HG02798 (cell line): ENCODE results near the gene ERC1.
"Not testable (repeated sequence)": the region's sequence is repeated elsewhere in the genome, so short reads cannot be mapped to it uniquely, and the experiment has no call there.

Source experiments
- ATAC-seq: cut with Tn5 transposase; IDR thresholded peaks from one replicate; pipeline ENCODE4 v1.9.1; 2021; ENCODE audit warnings: mild to moderate bottlenecking; ENCODE audit not compliant: unreplicated experiment, poor library complexity

Gene ERC1

DNA sequence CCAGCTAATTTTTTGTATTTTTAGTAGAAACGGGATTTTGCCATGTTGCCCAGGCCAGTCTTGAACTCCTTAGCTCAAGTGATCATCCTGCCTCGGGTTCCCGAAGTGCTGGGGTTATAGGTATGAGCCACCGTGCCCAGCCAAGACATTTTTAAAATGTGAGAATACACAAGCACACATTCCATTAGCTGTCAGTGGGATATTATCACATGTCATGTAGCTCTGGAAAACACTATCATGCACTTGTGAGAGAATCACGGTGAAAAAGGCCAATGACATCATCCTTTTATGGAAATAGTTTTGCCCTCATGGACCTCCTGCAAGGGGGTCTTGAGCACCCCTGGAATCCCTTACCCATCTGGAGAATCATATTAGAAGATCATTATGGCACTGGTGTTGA is 28.3 kb downstream of the ERC1 start:
- no peak for ATAC-seq

DNA sequence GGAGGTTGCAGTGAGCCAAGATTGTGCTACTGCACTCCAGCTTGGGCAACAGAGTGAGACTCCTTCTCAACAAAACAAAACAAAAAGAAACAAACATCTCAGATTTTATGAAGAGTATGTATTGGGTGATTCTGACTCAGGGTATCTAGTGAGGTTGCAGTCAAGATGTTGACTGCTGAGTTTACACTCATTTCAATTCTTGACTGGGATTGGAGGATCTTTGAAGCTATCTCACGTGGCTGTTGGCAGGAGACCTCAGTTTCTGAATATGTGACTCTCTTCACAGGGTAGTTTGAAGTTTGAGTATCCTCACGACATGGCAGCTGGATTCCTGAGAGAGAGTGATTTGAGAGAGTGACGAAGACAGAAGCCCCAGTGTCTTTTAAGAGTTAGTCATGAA is 29.4 kb downstream of the ERC1 start:
- no peak for ATAC-seq

DNA sequence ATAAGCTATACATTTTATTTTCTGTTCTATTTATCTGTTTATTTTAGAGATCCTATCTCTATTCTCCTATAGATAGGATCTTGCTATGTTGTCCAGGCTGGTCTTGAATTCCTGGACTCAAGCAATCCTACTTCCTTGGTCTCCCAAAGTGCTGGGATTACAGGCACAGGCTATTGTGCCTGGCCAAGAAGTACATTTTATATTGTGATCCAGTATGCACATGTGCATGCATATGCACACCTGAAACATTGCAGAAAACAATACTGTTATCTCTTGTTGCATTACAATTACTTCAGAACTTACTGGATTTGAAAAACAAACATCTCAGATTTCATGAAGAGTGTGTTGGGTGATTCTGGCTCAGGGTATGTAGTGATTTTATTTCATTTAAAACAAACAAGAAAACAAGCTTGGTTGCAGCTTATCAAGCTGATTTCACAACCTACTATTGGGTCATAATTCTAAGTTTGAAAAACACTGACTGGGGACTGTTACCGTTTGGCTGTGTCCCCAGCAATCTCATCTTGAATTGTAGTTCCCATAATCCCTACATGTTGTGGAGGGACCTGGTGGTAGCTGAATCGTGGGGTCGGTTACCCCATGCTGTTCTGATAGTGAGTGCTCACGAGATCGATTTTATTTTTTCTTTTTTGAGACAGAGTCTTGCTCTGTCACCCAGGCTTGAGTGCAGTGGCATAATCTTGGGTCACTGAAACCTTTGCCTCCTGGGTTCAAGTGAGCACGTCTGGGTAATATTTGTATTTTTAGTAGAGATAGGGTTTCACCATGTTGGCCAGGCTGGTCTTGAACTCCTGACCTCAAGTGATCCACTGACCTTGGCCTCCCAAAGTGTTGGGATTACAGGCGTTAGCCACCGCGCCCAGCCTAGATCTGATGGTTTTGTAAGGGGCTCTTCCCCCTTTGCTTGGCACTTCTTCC is 31.3 kb downstream of the ERC1 start:
- ATAC-seq, result no peak

DNA sequence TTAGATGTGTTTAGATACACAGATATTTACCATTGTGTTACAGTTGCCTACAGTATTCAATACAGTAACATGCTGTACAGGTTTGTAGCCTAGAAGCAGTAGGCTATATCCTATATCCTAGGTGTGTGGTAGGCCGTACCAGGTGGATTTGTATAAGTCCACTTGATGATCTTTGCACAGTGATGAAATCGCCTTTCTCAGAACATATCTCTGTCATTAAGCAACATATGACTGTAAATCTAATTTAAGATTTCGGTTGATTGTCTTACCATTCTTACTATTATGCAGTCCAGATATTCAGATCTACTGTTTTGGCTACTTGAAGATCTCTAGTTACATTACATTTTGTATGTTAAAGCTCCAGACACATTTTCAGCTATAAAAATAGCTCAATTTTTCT is 39.8 kb downstream of the ERC1 start:
- ATAC-seq, result no peak

DNA sequence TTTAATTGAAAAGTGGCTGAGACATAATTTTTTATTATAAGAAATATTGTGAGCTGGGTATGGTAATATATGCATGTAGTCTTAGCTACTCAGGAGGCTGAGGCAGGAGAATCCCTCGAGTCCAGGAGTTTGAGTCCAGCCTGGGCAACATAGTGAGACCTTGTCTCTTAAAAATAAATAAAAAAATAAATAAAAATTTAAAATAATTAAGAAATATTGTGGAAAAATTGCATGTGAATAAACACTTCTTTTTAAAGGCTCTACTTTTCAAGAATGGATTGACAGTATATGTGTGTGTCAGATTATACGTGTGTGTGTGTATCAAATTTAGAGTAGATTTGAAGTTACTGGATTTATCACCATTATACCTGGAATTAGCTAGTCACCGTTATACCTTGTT is 43.2 kb downstream of the ERC1 start:
- no peak for ATAC-seq

DNA sequence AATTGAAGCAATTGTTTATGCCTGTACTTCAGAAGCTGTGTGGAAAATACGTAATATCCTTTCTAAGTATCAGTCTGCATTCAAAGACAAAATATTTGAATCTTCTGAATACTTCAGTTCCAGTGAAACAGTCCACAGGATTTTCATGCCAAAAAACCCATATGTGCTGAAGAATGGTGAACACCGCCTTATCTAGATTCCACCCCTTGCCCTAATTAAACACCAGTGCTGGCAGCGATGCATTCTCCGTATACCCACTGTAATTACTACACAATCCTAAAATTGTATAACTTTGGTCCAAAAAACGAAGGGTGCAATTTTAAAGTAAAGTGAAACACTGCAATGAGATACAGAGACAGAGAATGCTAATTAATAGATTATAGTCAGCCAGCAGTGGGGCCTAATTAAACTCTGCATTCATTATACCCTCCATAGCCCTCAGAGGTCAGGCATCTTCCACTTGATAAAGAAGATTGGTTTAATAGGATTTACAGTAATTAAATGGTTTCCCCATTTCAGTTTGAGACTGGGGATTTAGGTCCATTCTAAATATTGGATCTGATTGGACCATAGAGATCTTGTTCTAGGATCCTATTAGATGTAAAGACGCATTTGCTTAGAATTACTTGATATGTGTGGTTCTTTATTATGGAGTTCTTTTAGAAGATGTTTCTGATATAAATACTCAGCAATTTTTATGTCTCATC is 43.9 kb downstream of the ERC1 start:
- no peak for ATAC-seq

DNA sequence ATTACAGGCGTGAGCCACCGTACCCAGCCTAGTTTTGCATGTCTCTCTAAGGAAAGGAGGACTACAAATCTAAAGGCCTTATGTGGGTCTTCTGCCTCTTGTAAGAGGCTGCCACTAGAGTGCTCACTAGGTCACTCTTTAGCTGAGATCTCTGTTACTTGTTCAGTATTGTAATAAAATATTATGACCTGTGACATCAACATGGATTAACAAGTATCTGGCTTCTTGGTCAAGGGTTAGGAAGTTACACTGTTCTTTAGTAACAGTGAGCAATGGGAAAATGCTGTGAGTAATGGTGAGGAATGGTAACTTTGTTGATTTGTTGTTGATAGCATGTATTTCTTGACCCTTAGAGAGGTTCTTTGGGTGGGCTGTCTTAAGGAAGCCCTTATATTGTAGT is 50.5 kb downstream of the ERC1 start:
- ATAC-seq, result no peak

DNA sequence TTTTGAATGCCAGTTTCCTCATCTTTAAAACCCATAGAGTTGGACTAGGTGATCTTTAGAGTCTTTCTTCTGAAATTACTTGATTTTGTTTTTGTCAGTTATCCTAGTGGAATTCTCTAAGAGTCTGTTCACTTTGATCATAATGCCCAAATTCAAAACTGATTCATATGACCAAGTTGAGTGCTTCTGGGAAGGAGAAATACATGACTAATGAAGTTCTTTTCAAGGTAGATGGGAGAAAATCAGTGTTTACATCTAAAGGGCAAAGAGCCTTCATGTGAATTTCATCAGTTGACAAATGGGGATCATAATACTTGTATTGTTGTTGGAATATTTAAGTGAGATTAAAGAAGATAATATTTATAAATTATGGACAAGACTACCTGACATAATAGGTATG is 53.2 kb downstream of the ERC1 start:
- ATAC-seq, result no peak

DNA sequence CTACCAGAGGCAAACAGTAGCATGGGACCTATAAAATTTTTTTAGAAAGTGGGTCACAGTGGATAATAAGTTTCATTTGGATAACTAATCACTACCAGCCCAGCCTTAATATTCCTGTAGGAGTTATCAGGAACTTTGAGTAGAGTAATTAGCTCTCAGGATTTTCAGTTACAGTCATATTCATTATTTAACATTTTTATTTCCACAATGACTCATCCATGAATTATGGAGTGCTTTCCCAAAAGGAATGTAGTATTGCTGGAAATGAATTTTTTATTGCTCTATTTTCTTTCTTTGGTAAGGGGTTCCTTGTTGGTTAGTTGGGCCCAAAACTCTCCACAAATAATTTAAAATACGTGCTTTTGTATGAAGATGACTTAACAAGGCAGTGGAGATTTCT is 53.7 kb downstream of the ERC1 start:
- no peak for ATAC-seq

DNA sequence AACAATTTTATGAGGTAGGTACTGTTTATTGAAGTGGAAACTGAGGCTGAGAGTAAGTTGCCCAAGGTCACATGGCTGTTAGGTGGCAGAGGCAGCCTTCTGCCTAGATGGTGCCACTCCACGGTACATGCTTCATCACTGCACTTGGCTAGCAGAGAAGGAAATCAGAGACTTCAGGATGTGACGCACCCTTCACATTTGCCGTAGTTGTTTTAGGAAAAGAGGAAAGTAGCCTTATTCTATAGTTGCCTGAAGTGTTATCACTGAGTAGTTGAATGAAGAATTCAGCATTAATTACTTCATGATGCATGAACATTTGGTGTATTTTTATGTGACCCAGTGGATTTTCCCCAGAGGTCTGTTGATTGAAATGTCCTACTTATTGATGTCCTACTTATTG is 55.7 kb downstream of the ERC1 start:
- ATAC-seq, result no peak

DNA sequence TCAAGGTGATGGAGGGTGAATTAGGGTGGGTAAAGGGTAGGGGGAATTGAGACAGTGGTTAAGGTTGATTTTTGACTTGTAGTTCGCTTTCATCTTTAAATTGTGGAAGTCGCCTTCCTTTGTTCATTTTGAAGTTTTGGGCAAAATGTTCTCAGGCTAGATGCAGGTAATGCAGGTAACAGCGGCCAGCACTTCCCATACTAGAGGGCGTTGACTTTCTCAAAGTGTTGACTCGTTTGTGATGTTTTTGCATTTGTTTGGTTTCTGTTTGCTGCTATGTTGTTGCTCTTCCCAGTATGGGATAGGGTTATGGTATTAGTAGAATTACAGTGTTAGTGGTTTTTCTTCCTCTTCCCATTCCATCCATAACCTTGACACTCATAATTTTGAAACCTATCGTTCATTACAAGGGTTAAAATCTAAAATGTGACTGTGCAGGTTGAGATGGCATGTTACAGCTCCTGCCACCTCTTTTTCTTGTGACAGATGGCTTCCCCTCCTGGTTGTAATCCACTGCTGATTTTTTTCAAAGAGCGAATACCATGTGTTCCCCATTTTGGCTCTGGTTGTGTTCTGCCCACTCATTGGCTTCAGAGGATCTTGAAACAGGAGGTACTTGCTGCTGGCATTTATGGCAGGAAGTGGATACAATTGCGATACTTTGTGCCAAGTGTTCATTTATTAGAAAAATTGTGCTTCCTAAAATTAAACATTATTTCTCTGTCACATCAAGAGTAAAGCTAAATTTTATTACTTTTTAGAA is 57.1 kb downstream of the ERC1 start:
- ATAC-seq, result no peak

DNA sequence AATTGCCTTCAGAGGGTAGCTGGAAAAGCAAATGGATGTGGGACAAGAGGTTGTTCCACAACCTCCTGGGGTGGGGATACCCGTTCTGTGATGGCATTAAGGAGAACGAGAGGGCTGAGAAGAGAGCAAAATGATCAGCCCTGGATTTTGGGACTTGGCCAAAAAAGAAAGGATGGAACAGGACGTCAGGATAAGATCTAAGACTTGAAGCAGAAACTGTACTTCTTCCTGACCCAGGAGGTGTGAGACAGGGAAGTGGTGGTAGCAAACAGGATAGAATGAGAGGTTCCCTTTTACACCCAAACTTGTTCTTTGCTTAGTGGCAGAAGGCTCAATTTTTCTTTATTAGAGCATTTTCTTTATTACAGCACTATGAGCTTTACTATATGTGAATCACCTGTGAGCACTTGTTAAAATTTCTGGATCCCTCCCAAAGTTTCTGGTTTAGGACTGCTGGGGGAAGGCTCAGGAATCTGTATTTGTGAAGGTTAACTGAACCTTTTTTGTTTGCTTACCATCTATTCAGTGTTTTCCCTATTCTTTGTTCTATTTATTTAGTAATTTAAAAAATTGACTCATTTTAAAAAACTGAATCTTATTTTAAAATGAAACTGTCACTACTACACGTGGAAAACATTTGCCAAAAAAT is 59.2 kb downstream of the ERC1 start:
- no peak for ATAC-seq

DNA sequence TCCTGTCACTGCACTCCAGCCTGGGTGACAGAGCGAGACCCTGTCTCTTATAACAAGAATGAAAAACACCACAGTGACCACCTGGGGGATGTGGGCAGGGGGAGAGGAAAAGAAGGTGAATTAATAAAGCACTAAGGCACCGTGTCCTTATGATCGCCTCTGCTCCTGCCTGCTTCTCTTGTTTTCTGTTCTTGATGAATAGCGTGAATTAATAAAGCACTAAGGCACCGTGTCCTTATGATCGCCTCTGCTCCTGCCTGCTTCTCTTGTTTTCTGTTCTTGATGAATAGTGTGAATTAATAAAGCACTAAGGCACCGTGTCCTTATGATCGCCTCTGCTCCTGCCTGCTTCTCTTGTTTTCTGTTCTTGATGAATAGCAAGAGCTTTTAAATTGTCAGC is 60.6 kb downstream of the ERC1 start:
- ATAC-seq, result not testable (repeated sequence)

DNA sequence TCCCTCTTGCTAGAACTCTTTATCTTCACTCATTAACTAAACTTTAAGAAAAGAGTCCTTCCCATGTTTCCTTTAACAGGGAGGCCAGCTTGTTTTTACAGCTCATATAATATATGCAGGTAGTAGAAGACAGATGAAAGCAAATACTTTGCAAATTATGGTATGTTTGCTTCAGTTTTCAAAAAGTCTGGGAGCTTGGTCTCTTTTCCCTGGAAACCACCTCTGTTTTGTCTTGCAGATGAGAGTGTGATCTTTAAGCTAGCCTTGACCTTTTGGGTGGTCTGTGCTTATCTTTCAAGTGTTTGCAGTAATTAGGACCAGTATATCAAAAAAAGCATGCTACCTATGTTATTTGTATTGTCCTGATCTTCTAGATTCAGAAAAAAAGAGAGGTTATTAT is 62.7 kb downstream of the ERC1 start:
- no peak for ATAC-seq

DNA sequence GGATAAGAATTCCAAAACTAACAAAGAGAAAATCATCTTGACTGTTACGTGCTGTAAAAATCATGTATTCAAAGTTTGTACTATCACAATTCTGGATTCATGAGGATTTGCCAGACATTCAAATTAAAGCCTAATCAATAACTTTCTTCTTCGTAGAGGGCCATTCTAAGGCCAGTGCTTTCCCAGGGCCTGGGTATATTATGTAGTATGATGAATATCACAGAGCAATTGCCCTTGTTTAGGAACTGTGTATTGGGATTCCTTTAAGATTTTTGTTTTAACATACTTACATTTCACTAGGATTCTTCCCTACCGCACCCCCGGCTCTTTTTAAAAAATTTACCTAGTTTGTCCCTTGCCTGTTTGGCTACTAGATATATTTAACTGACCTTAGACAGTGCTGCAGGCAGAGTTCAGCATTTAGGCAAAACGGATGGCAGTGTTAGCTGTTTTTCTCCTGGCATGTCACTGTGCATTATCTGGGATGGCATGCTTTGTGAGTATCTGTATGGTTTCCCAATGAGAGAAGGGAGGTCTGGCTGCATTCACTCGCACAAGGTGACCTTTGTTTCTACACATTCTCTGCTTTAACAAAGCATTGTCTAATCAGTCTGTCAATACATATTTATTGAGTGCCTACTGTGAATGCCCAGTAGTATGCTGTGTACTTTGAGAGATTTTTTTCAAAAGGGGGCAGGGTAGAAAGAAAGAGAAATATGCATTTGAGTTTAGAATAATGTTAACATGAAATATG is 63.3 kb downstream of the ERC1 start:
- no peak for ATAC-seq

DNA sequence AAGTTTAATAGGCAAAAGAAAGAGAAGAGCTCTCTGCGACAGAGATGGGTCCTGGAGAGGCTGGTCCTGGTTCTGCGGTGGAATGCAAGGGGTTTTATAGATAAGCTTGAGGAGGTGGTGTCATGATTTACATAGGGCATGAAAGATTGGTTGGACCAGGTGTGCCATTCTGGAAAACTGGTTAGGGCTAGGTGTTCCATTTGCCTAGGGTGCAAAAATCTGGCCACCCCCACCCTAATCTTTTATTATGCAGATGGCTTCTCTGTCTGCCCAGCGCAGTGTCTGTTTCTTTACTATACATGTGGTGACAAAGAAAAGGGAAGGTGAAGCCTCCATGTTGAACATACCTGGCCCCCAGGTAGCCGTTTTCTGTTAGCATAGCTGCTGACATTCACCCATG is 65.4 kb downstream of the ERC1 start:
- ATAC-seq, result no peak

DNA sequence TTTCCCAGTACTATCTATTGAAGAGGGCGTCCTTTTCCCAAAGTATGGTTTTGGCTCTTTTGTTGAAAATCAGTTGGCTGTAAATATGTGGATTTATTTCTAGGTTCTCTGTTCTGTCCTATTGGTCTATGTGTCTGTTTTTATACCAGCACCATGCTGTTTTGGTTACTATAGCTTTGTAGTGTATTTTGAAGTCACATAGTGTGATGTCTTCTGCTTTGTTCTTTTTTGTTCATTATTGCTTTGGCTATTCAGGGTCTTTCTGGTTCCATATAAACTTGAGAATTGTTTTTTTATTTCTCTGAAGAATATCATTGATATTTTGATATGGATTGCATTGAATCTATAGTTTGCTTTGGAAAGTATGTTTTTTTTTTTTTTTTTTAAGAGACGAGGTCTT is 67.4 kb downstream of the ERC1 start:
- no peak for ATAC-seq

DNA sequence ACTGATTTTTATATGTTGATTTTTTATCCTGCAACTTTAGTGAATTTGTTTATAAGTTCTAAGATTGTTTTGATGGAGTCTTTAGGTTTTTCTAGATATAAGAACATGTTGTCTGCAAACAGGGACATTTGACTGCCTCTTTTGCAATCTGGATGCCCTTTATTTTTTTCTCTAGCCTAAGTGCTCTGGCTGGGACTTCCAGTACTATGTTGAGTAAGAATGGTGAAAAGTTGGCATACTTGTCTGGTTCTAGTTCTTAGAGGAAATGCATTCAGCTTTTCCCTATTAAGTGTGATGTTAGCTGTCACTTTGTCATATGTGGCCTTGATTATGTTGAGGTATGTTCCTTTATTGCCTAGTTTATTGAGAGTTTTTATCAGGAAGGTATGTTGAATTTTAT is 68.1 kb downstream of the ERC1 start:
- no peak for ATAC-seq

DNA sequence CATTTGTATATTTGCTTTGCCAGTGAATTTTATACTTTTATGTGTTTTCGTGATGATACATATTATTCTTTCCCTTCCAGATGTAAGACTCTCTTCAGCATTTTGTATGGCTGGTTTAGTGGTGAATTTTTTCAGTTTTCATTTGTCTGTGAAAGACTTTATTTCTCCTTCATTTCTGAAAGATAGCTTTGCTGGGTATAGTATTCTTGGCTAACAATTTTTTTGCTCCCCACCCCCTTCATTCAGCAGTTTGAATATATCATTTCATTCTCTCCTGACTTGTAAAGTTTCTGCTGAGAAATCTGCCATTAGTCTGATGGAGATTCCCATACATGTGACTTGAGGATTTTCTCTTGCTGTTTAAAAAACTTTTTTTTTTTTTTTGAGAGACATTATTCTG is 72.8 kb downstream of the ERC1 start:
- ATAC-seq, result no peak

DNA sequence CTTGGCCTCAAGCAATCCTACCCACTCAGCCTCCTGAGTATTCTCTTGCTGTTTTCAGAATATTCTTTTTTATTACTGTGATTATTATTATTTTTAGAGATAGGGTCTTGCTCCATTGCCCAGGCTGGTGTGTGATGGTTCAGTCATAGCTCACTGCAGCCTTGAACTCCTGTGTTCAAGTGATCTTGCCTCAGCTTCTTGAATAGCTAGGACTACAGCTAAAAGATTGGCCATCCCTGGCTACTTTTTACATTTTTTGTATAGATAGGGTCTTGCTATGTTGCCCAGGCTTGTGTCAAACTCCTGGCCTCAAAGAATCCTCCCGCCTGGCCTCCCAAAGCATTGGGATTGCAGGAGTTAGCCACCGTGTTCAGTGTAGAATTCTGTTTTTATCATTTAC is 73.3 kb downstream of the ERC1 start:
- no peak for ATAC-seq
